B cell (primary cell): ENCODE results near the gene ADCY3. TPM values are rescaled to one million over a fixed set of nuclear protein-coding genes. Genes with fewer than 3 reads are reported as not detected.
A peak's percentile ranks its signal among the peaks of the same experiment; 100 is the strongest.

ENCODE experiments used
- ATAC-seq: fragments of 200-7000 bp; cut with Tn5 transposase; one replicate; pipeline ENCODE4 v1.10.0; 2021; ENCODE audit warnings: low read depth, mild to moderate bottlenecking, moderate number of reproducible peaks, moderate library complexity
- CTCF ChIA-PET: fragments of 350-600 bp; sonication (Branson Sonifier 250); formaldehyde crosslinking; loops from one replicate; lab custom pipeline; 2021; ENCODE audit warnings: antibody characterized with exemption, inconsistent platforms; lab: Charles Lee
- POLR2A ChIA-PET: fragments of 350-600 bp; sonication (Branson Sonifier 250); formaldehyde crosslinking; loops from one replicate; lab custom pipeline; 2021; ENCODE audit warnings: antibody characterized with exemption; lab: Charles Lee
- DNase-seq: peaks from one replicate; pipeline ENCODE4 v3.0.0; 2013
- H2AFZ ChIP-seq: 2 replicates; pipeline ENCODE4 v1.6.1; 2012; ENCODE audit warnings: mild to moderate bottlenecking, low read depth, low read length; ENCODE audit not compliant: insufficient read depth, poor library complexity, severe bottlenecking
- H3K27ac ChIP-seq, 2 donors: 1 replicate in 1 of 2; 2 replicates in 1 of 2; pipeline ENCODE4 v1.5.1; 2012 to 2013; ENCODE audit warnings: low read length in 2 of 2, mild to moderate bottlenecking in 2 of 2, moderate library complexity in 1 of 2
- H3K27me3 ChIP-seq, 4 experiments: fragments of 200-600 bp in 1 of 4; sonication (generic) in 1 of 4; replicated peaks in 1 of 4; 1 replicate in 2 of 4; 2 replicates in 2 of 4; pipeline versions ENCODE4 v1.6.1 to v1.7.0; 2013 to 2016; ENCODE audit warnings: low read length in 3 of 4, mild to moderate bottlenecking in 2 of 4, mixed read lengths in 1 of 4, moderate library complexity in 1 of 4; ENCODE audit not compliant: insufficient read depth in 4 of 4, control insufficient read depth in 3 of 4; ENCODE audit errors: control extremely low read depth in 1 of 4
- H3K36me3 ChIP-seq, 2 experiments: replicated peaks in 1 of 2; 1 replicate in 1 of 2; 2 replicates in 1 of 2; pipeline versions ENCODE4 v1.6.1 to v1.7.1; 2013; ENCODE audit warnings: low read length in 1 of 2; ENCODE audit not compliant: insufficient read depth in 2 of 2, control insufficient read depth in 1 of 2; ENCODE audit errors: control extremely low read depth in 1 of 2, extremely low read depth in 1 of 2
- H3K4me1 ChIP-seq, 2 donors: fragments of 200-600 bp in 1 of 2; sonication (generic) in 1 of 2; 1 replicate in 1 of 2; 2 replicates in 1 of 2; pipeline versions ENCODE4 v1.5.1 to v1.6.1; 2013 to 2017; ENCODE audit warnings: low read length in 2 of 2; ENCODE audit not compliant: control insufficient read depth in 2 of 2, insufficient read depth in 2 of 2
- H3K4me2 ChIP-seq: replicated peaks from 2 replicates; pipeline ENCODE3; 2012; ENCODE audit warnings: mild to moderate bottlenecking, low read depth, low read length; ENCODE audit not compliant: poor library complexity, severe bottlenecking
- H3K4me3 ChIP-seq, 5 experiments: fragments of 200-600 bp in 1 of 5; sonication (generic) in 1 of 5; 1 replicate in 3 of 5; 2 replicates in 2 of 5; pipeline versions ENCODE4 v1.5.1 to v1.7.0; 2011 to 2016; ENCODE audit warnings: low read length in 4 of 5, mild to moderate bottlenecking in 4 of 5, low read depth in 2 of 5, control low read depth in 1 of 5, moderate library complexity in 1 of 5; ENCODE audit not compliant: insufficient read depth in 1 of 5; ENCODE audit errors: control extremely low read depth in 1 of 5, extremely low read depth in 1 of 5
- H3K79me2 ChIP-seq: fragments of 200-600 bp; sonication (generic); one replicate; pipeline ENCODE4 v1.6.0; 2016; ENCODE audit warnings: low read length; ENCODE audit not compliant: control insufficient read depth, insufficient read depth
- H3K9ac ChIP-seq: fragments of 200-600 bp; sonication (generic); 2 replicates; pipeline ENCODE4 v1.6.1; 2017; ENCODE audit warnings: mild to moderate bottlenecking, low read length, moderate library complexity
- H3K9me3 ChIP-seq, 3 donors: one replicate each; pipeline versions ENCODE4 v1.6.1 to v1.7.1; 2013; ENCODE audit warnings: low read length in 2 of 3; ENCODE audit not compliant: control insufficient read depth in 2 of 3, insufficient read depth in 1 of 3; ENCODE audit errors: control extremely low read depth in 1 of 3
- H4K20me1 ChIP-seq: 2 replicates; pipeline ENCODE4 v1.6.0; 2012; ENCODE audit warnings: mild to moderate bottlenecking, low read length; ENCODE audit not compliant: insufficient read depth, control insufficient read depth, poor library complexity, severe bottlenecking
- H3K27ac Mint-ChIP-seq: one replicate; pipeline ENCODE4 v1.8.0; 2021; ENCODE audit warnings: mixed read lengths
- H3K27me3 Mint-ChIP-seq: one replicate; pipeline ENCODE4 v1.8.0; 2021; ENCODE audit warnings: mixed read lengths
- H3K4me1 Mint-ChIP-seq: one replicate; pipeline ENCODE4 v1.8.0; 2021; ENCODE audit warnings: mixed read lengths
- H3K4me3 Mint-ChIP-seq: one replicate; pipeline ENCODE4 v1.8.0; 2021; ENCODE audit warnings: mixed read lengths
- H3K9me3 Mint-ChIP-seq: one replicate; pipeline ENCODE4 v1.8.0; 2022; ENCODE audit warnings: mixed read lengths; ENCODE audit not compliant: insufficient read depth
- CTCF ChIP-seq: fragments of 200-600 bp; IDR thresholded peaks from one replicate; pipeline ENCODE4 v1.8.0; 2022; ENCODE audit warnings: antibody characterized with exemption, mild to moderate bottlenecking
- EZH2 ChIP-seq: IDR thresholded peaks from 2 replicates; pipeline ENCODE4 v1.6.1; 2012; ENCODE audit warnings: borderline replicate concordance, low read depth, mild to moderate bottlenecking, moderate library complexity, low read length; ENCODE audit not compliant: insufficient read depth, poor library complexity, severe bottlenecking
- WGBS: methylation state at CpG from one replicate; pipeline ENCODE4 v1.1.5; 2013; ENCODE audit warnings: missing lambda C conversion rate; ENCODE audit not compliant: insufficient coverage; 5-methylcytosine and 5-hydroxymethylcytosine counted together
- intact Hi-C: fragments of 100-400 bp; cut with micrococcal nuclease; formaldehyde crosslinking; loops from one replicate; pipeline ENCODE4 v1.10.0; 2022
- polyA plus RNA-seq: library from polyadenylated mRNA; depleted of rRNA; stranded (reverse); fragments of >200 nt; gene quantifications from 2 replicates; pipeline ENCODE4 v1.2.3, GENCODE V29; 2012
- total RNA-seq, 2 donors: library from RNA; stranded (reverse); fragments of 120-200 nt in 1 of 2; gene quantifications; 1 replicate in 1 of 2; 2 replicates in 1 of 2; pipeline versions ENCODE4 v1.2.3 to v1.2.4, GENCODE V29; 2013 to 2022

ADCY3 gene
- total and polyA plus RNA-seq, 2 donors (not counting 1 experiment from before 2014, with no cell fraction given): 48.4 to 73.0 TPM

DNA sequence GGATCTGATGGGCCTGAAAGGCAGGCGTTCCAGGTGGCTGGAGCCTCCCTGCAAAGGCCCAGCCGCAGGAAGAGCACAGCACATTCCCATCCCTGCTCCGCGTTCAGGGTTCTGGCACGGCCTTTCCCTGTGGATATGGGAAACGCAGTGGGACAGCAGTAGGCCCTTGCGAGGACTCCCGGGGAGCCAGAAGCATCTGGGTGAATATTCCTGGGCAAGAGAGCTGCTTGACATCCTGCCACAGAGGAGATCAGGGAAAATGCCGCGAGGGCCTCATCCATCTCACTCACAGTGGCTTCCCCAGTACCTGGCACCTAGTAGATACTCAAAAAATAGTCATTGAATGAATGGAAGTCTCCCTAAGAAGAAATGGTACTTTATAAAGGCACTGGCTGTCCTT, 3.1 kb upstream of the ADCY3 start:
- H2AFZ ChIP-seq: no peak overlapping the region
- H3K27me3 Mint-ChIP-seq: peaks cover 3% of the 10 kb centered on the region
- H3K27ac ChIP-seq: no peak overlapping the region
- WGBS: 97% methylated on average over 8 of the region's 10 CpGs
- no peak for TF ChIP-seq CTCF
- TF ChIP-seq EZH2: no peak
- no peaks in the 10 kb centered on the region for H3K79me2 ChIP-seq
- no peak overlapping the region for H3K9ac ChIP-seq
- peaks cover 0 to 8% (median 0%) of the 10 kb centered on the region in 3 donors for H3K9me3 ChIP-seq
- POLR2A ChIA-PET: no interaction called here
- H3K27ac Mint-ChIP-seq: no peak overlapping the region
- H3K4me3 ChIP-seq: no peak overlapping the region
- intact Hi-C loops: no loop called here
- peaks cover 25% of the 10 kb centered on the region for H3K4me1 Mint-ChIP-seq
- H3K9me3 Mint-ChIP-seq: no peaks in the 10 kb centered on the region
- no peaks in the 10 kb centered on the region for H4K20me1 ChIP-seq
- CTCF ChIA-PET: no interaction called here
- H3K4me2 ChIP-seq: no peak overlapping the region
- no peak overlapping the region for H3K4me3 Mint-ChIP-seq
- DNase-seq: no peak
- peaks cover 0 to 13% (median 7%) of the 10 kb centered on the region in 4 experiments for H3K27me3 ChIP-seq
- H3K4me1 ChIP-seq: peaks cover 17 to 29% of the 10 kb centered on the region in 2 donors
- H3K36me3 ChIP-seq: no peaks in the 10 kb centered on the region
- ATAC-seq: no peak

- H3K27ac Mint-ChIP-seq: no peak overlapping the region
- TF ChIP-seq EZH2 (no peak), CTCF (no peak)
- H3K4me3 Mint-ChIP-seq: peak overlapping the region; percentile 29
- peaks cover 29% of the 10 kb centered on the region for H3K4me1 Mint-ChIP-seq
- Histone ChIP-seq H3K9me3 (peaks cover 0 to 8% (median 0%) of the 10 kb centered on the region in 3 donors), H3K4me1 (peaks cover 17 to 29% of the 10 kb centered on the region in 2 donors), H3K9ac (no peak overlapping the region), H3K4me3 (no peak overlapping the region), H2AFZ (no peak overlapping the region), H4K20me1 (no peaks in the 10 kb centered on the region), H3K27ac (no peak overlapping the region), H3K27me3 (peaks cover 0 to 13% (median 7%) of the 10 kb centered on the region in 4 experiments), H3K36me3 (no peaks in the 10 kb centered on the region), H3K79me2 (no peaks in the 10 kb centered on the region), H3K4me2 (no peak overlapping the region)
- intact Hi-C loops: no loop called here
- H3K9me3 Mint-ChIP-seq: no peaks in the 10 kb centered on the region
- POLR2A ChIA-PET: no interaction called here
- ATAC-seq (no peak), DNase-seq (no peak)
- 100% methylated on average over 1 of the region's 1 CpG for WGBS
- CTCF ChIA-PET: no interaction called here
- peaks cover 3% of the 10 kb centered on the region for H3K27me3 Mint-ChIP-seq
Observed at GRCh38 chr2:24922556-24922955, 2.5 kb upstream of the ADCY3 start.
